Activated T-helper 1 cell treated with anti-CD3 and anti-CD28 coated beads, Interleukin-12 subunit alpha, Interleukin-12 subunit beta, Interleukin-2, Interleukin-4 antibody, amounts not matched to agents 30 ng/mL and 10 ng/mL and 1 ng/mL, durations not matched to agents 14 hours and 24 hours and 36 hours (primary cell): ENCODE measurements around the gene HSPB6. TPM values are rescaled to one million over a fixed set of nuclear protein-coding genes. Genes with fewer than 3 reads are reported as not detected.

Experiments
- DNase-seq: peaks from one replicate; pipeline ENCODE4 v3.0.0; 2021; ENCODE audit warnings: low spot score
- H3K27ac Mint-ChIP-seq: one replicate; pipeline ENCODE4 v1.8.0; 2021; ENCODE audit warnings: mild to moderate bottlenecking, mixed read lengths
- H3K27me3 Mint-ChIP-seq: one replicate; pipeline ENCODE4 v1.8.0; 2022; ENCODE audit warnings: mild to moderate bottlenecking, moderate library complexity, mixed read lengths; ENCODE audit not compliant: insufficient read depth
- H3K36me3 Mint-ChIP-seq: one replicate; pipeline ENCODE4 v1.8.0; 2021; ENCODE audit warnings: low read depth, mixed read lengths
- H3K4me1 Mint-ChIP-seq: one replicate; pipeline ENCODE4 v1.8.0; 2021; ENCODE audit warnings: low read depth, mixed read lengths
- H3K4me3 Mint-ChIP-seq: one replicate; pipeline ENCODE4 v1.8.0; 2021; ENCODE audit warnings: mild to moderate bottlenecking, moderate library complexity, mixed read lengths
- H3K9me3 Mint-ChIP-seq: one replicate; pipeline ENCODE4 v1.8.0; 2021; ENCODE audit warnings: mixed read lengths
- intact Hi-C: fragments of 100-400 bp; cut with micrococcal nuclease; formaldehyde crosslinking; loops from one replicate; pipeline ENCODE4 v1.15.1; 2024
- total RNA-seq: library from RNA; stranded (reverse); gene quantifications from 2 replicates; pipeline ENCODE4 v1.2.3, GENCODE V29; 2022

Gene HSPB6
- total RNA-seq, 1 donor from 2014 or later = not detected

GRCh38 chr19:35768082-35768421 lies 11.2 kb upstream of the HSPB6 start:
- no peaks in the 10 kb centered on the region for H3K4me1 Mint-ChIP-seq
- H3K27me3 Mint-ChIP-seq = no peaks in the 10 kb centered on the region
- H3K4me3 Mint-ChIP-seq = no peak overlapping the region
- DNase-seq = no peak
- H3K27ac Mint-ChIP-seq = no peak overlapping the region
- intact Hi-C loops = no loop called here
- no peaks in the 10 kb centered on the region for H3K9me3 Mint-ChIP-seq
- peaks cover 17% of the 10 kb centered on the region for H3K36me3 Mint-ChIP-seq

GRCh38 chr19:35767288-35768081 lies 10.7 kb upstream of the HSPB6 start:
- Mint-ChIP-seq H3K27ac (no peak overlapping the region), H3K9me3 (no peaks in the 10 kb centered on the region), H3K27me3 (no peaks in the 10 kb centered on the region), H3K4me3 (no peak overlapping the region), H3K36me3 (peaks cover 17% of the 10 kb centered on the region), H3K4me1 (no peaks in the 10 kb centered on the region)
- DNase-seq = no peak
- intact Hi-C loops = no loop called here

- intact Hi-C loops = no loop called here
- Mint-ChIP-seq H3K9me3 (no peaks in the 10 kb centered on the region), H3K4me3 (no peak overlapping the region), H3K4me1 (no peaks in the 10 kb centered on the region), H3K36me3 (peaks cover 22% of the 10 kb centered on the region), H3K27ac (no peak overlapping the region), H3K27me3 (no peaks in the 10 kb centered on the region)
- DNase-seq = no peak
Measured at GRCh38 chr19:35766571-35767104, 9.8 kb upstream of the HSPB6 start.

GRCh38 chr19:35764432-35765315 lies 7.8 kb upstream of the HSPB6 start:
- H3K27me3 Mint-ChIP-seq = no peaks in the 10 kb centered on the region
- H3K9me3 Mint-ChIP-seq = no peaks in the 10 kb centered on the region
- no peak overlapping the region for H3K27ac Mint-ChIP-seq
- H3K36me3 Mint-ChIP-seq = peaks cover 24% of the 10 kb centered on the region
- peaks cover under 1% of the 10 kb centered on the region for H3K4me1 Mint-ChIP-seq
- no peak overlapping the region for H3K4me3 Mint-ChIP-seq
- intact Hi-C loops = no loop called here
- no peak for DNase-seq

GRCh38 chr19:35760711-35761349 lies 4.0 kb upstream of the HSPB6 start:
- intact Hi-C loops = no loop called here
- no peaks in the 10 kb centered on the region for H3K27me3 Mint-ChIP-seq
- H3K4me3 Mint-ChIP-seq = no peak overlapping the region
- no peak for DNase-seq
- H3K4me1 Mint-ChIP-seq = peaks cover 23% of the 10 kb centered on the region
- no peak overlapping the region for H3K27ac Mint-ChIP-seq
- H3K9me3 Mint-ChIP-seq = no peaks in the 10 kb centered on the region
- H3K36me3 Mint-ChIP-seq = peaks cover 16% of the 10 kb centered on the region

- peaks cover 18% of the 10 kb centered on the region for H3K36me3 Mint-ChIP-seq
- H3K27ac Mint-ChIP-seq = peak overlapping the region; percentile 63
- intact Hi-C loops = loop anchor here (2.0 to 5.0 kb wide), 2 partner anchors 57 to 212 kb away; partner anchors contain the start of gene TMEM147
Measured at GRCh38 chr19:35759697-35760096, 2.9 kb upstream of the HSPB6 start.

GRCh38 chr19:35757749-35758608 lies 1.1 kb upstream of the HSPB6 start, which contains the start of gene PROSER3:
Gene PROSER3 (plus strand): TSS chr19:35758176. CDS start chr19:35758216, 40 bp downstream.
- peak; percentile 99 for DNase-seq
- peak within 1 kb of the TSS; percentile 89 for H3K4me3 Mint-ChIP-seq
- H3K27me3 Mint-ChIP-seq = no peaks in the 10 kb centered on the region
- no peaks in the 10 kb centered on the region for H3K9me3 Mint-ChIP-seq
- H3K4me1 Mint-ChIP-seq = peaks cover 29% of the 10 kb centered on the region
- peak within 1 kb of the TSS; percentile 90 for H3K27ac Mint-ChIP-seq
- peaks cover 24% of the 10 kb centered on the region for H3K36me3 Mint-ChIP-seq
- intact Hi-C loops = loop anchor here (1.0 to 5.0 kb wide), 8 partner anchors 10 to 211 kb away; partner anchors contain the start of genes ARHGAP33, COX6B1, LIN37 and TMEM147

More at GRCh38 chr19:35759697-35760096, 2.9 kb upstream of the HSPB6 start:
- Mint-ChIP-seq H3K9me3 (no peaks in the 10 kb centered on the region), H3K4me1 (peaks cover 28% of the 10 kb centered on the region), H3K4me3 (peak overlapping the region; percentile 89), H3K27me3 (no peaks in the 10 kb centered on the region)
- DNase-seq = no peak

GRCh38 chr19:35757231-35757748 lies 461 bp upstream of the HSPB6 start:
- Mint-ChIP-seq H3K36me3 (peaks cover 24% of the 10 kb centered on the region), H3K4me3 (peak overlapping the region; percentile 89), H3K27ac (peak overlapping the region; percentile 90), H3K27me3 (no peaks in the 10 kb centered on the region), H3K9me3 (no peaks in the 10 kb centered on the region), H3K4me1 (peaks cover 29% of the 10 kb centered on the region)
- DNase-seq = no peak
- intact Hi-C loops = loop anchor here (5.0 kb wide), 1 partner anchor 210 kb away; the partner anchor contains the start of gene TMEM147

GRCh38 chr19:35755550-35756376 lies 1.1 kb downstream of the HSPB6 start:
- H3K27ac Mint-ChIP-seq = no peak overlapping the region
- H3K9me3 Mint-ChIP-seq = no peaks in the 10 kb centered on the region
- intact Hi-C loops = loop anchor here (5.0 kb wide), 1 partner anchor 208 kb away; the partner anchor contains the start of gene TMEM147
- peak overlapping the region; percentile 63 for H3K4me3 Mint-ChIP-seq
- peak; percentile 44 for DNase-seq
- H3K4me1 Mint-ChIP-seq = peaks cover 29% of the 10 kb centered on the region
- peaks cover 19% of the 10 kb centered on the region for H3K36me3 Mint-ChIP-seq
- no peaks in the 10 kb centered on the region for H3K27me3 Mint-ChIP-seq

- Mint-ChIP-seq H3K36me3 (peaks cover 19% of the 10 kb centered on the region), H3K4me1 (peaks cover 33% of the 10 kb centered on the region), H3K27ac (no peak overlapping the region), H3K9me3 (no peaks in the 10 kb centered on the region), H3K4me3 (peak overlapping the region; percentile 63), H3K27me3 (no peaks in the 10 kb centered on the region)
- no peak for DNase-seq
- intact Hi-C loops = loop anchor here (5.0 kb wide), 1 partner anchor 208 kb away; the partner anchor contains the start of gene TMEM147
Measured at GRCh38 chr19:35755131-35755549, 1.7 kb downstream of the HSPB6 start.
